ES-I3 (cell line): Measurements from ENCODE around the gene MRS2.
A peak's percentile ranks its signal among the peaks of the same experiment; 100 is the strongest.
"Not testable (repeated sequence)": the region's sequence is repeated elsewhere in the genome, so short reads cannot be mapped to it uniquely, and the experiment has no call there.

Experiments used
- H3K36me3 ChIP-seq: 2 replicates; pipeline ENCODE4 v1.6.1; 2013; ENCODE audit warnings: mild to moderate bottlenecking, low read length, control low read depth, moderate library complexity; ENCODE audit not compliant: insufficient read depth
- H3K4me1 ChIP-seq: 2 replicates; pipeline ENCODE4 v1.6.1; 2013; ENCODE audit warnings: mild to moderate bottlenecking, control low read depth, low read length; ENCODE audit not compliant: insufficient read depth
- H3K9ac ChIP-seq: 2 replicates; pipeline ENCODE4 v1.6.1; 2013; ENCODE audit warnings: low read depth, mild to moderate bottlenecking, low read length, moderate library complexity
- H3K9me3 ChIP-seq: 2 replicates; pipeline ENCODE4 v1.6.1; 2013; ENCODE audit warnings: mild to moderate bottlenecking, low read length, moderate library complexity; ENCODE audit not compliant: control insufficient read depth, insufficient read depth

The MRS2 gene

DNA sequence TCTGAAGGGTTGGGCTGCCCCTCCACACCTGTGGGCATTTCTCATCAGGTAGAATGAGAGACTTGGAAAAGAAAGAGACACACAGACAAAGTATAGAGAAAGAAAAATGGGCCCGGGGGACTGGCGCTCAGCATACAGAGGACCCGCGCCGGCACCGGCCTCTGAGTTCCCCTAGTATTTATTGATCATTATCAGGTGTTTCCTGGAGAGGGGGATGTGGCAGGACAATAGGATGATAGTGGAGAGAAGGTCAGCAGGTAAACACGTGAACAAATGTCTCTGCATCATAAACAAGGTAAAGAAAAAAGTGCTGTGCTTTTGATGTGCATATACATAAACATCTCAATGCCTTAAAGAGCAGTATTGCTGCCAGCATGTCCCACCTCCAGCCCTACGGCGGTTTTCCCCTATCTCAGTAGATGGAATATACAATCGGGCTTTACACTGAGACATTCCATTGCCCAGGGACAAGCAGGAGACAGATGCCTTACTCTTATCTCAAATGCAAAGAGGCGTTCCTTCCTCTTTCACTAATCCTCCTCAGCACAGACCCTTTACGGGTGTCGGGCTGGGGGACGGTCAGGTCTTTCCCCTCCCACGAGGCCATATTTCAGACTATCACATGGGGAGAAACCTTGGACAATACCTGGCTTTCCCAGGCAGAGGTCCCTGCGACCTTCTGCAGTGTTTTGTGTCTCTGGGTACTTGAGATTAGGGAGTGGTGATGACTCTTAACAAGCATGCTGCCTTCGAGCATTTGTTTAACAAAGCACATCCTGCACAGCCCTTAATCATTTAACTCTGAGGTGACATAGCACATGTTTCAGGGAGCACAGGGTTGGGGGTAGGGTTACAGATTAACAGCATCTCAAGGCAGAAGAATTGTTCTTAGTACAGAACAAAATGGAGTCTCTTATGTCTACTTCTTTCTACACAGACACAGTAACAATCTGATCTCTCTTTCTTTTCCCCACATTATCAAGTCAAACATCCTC, 2.4 kb upstream of the MRS2 start:
- Histone ChIP-seq H3K9ac (peak overlapping the region; percentile 29), H3K9me3 (peaks cover 13% of the 10 kb centered on the region; the same call in 1 of the 2 replicates), H3K4me1 (peaks cover 20% of the 10 kb centered on the region)
- not testable (repeated sequence) for H3K36me3 ChIP-seq

DNA sequence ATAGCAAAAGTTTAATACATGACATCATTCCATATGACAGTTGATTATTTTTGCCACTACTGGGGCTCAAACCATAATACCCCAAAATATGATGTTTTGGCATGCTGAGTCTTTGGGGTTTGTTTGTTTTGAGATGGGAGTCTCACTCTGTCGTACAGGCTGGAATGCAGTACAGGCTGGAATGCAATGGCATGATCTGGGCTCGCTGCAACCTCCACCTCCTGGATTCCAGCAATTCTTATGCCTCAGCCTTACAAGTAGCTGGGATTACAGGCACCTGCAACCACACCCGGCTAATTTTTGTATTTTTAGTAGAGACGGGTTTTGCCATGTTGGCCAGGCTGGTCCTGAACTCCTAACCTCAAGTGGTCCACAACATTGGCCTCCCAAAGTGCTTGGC, 1.3 kb upstream of the MRS2 start:
- H3K9ac ChIP-seq = peak overlapping the region; percentile 69
- H3K4me1 ChIP-seq = peaks cover 21% of the 10 kb centered on the region
- H3K36me3 ChIP-seq = peaks cover 5% of the 10 kb centered on the region
- peaks cover 8% of the 10 kb centered on the region; the same call in 1 of the 2 replicates for H3K9me3 ChIP-seq

DNA sequence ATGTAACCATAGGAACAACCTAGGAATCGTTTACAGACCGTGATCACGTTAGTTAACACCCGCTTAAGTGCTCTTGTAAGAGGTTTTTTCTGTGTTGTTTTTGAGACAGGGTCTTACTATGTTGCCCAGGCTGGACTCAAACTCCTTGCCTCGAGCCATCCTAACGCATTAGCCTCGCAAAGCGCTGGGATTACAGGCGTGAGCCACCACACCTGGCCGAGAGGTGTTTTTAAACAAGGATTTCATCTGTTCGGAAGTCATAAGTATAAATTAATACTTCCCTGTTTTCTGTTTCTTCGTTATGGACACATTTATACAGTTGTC, 727 bp downstream of the MRS2 start:
- H3K36me3 ChIP-seq = peaks cover 16% of the 10 kb centered on the region
- H3K9me3 ChIP-seq = no peaks in the 10 kb centered on the region
- peak overlapping the region; percentile 69 for H3K9ac ChIP-seq
- H3K4me1 ChIP-seq = peaks cover 27% of the 10 kb centered on the region

DNA sequence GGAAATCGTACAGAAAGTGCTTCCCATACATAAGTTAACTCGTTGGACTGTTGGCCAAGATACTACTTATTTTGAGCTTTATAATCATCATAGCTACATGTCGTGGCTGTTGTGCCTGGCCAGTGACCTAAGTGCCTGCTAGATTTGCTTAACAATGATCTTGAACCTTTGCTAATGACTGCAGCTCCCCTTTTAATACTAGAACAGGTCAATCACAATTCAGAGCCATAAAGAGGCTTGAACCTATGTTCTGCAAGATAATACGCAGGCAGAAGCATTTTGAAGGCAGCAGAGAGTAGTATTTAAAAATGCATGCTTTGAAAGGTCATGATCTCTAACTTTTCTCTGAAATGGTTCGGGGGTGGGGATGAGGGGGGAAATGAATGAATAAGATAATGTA, 2.5 kb downstream of the MRS2 start:
- H3K9me3 ChIP-seq = no peaks in the 10 kb centered on the region
- H3K36me3 ChIP-seq = peaks cover 26% of the 10 kb centered on the region
- peak overlapping the region; percentile 69; the same call in 1 of the 2 replicates for H3K9ac ChIP-seq
- peaks cover 21% of the 10 kb centered on the region for H3K4me1 ChIP-seq

DNA sequence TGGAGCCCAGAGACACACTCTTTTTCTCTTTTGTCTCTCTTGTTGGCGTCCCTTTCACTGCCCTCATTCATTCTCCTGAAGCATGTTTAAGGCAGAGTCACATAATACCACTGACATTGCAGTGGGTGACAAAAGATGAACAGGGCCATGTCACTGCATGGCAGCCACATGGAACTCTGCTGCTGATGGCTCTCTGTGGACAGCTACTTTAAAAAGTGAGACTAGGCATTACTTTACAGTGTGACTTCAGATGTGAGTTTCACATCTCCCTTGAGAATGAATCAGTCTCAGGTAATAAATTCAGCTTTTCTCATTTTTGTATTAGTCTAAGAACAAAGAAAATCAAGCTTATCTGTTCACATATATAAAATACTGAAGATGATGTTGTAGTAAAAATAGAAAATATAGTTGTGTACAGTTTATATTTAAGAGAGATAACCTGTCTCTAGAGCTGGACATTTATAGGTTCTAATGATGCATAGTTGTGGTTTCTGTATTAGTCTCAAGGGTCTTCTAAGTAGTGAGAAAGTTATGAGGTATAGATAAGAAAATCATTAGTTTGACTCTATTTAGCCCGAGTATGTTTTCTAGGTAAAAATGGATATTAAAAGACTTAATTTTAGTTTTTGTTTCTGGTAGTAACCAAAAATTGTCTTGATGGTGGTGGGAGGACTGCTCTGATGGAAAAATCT, 6.1 kb downstream of the MRS2 start:
- H3K4me1 ChIP-seq = peaks cover 10% of the 10 kb centered on the region
- no peak overlapping the region for H3K9ac ChIP-seq
- H3K9me3 ChIP-seq = no peaks in the 10 kb centered on the region
- peaks cover 45% of the 10 kb centered on the region for H3K36me3 ChIP-seq

DNA sequence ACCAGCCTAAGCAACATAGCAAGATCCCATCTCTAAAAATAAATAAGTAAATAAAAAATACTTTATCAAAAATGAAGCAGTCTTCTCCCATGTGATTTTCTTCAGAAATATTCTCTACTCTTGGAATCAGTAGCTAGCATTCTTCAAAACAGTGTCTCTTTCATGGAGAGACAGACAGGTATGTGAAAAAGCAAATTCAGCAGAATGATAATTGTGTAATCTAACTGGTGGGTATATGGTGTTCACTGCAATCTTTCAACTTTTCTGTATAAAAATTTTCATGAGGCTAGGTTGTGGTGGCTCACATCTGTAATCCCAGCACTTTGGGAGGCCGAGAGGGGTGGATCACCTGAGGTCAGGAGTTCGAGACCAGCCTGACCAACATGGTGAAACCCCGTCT, 7.9 kb downstream of the MRS2 start:
- peaks cover 45% of the 10 kb centered on the region for H3K36me3 ChIP-seq
- peaks cover 6% of the 10 kb centered on the region; the same call in 1 of the 2 replicates for H3K4me1 ChIP-seq
- no peaks in the 10 kb centered on the region for H3K9me3 ChIP-seq
- no peak overlapping the region for H3K9ac ChIP-seq

DNA sequence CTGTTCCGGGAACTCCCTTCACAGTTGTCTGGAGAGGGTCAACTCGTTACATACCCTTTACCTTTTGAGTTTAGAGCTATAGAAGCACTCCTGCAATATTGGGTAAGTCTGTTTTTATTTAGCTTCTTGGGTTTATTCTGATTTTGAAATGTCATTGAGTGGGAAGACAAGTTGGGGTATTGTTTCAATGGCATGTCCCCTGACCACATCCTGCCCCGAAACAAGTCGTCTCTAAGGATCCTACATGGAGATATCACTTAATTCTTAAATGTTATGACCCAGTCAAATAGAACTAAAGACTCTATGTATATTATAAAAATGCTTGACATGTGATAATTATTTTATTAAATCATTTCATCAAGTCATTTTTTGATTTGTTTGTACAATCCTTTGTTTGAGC, 9.6 kb downstream of the MRS2 start:
- H3K9ac ChIP-seq = no peak overlapping the region
- no peaks in the 10 kb centered on the region for H3K9me3 ChIP-seq
- peaks cover 6% of the 10 kb centered on the region; the same call in 1 of the 2 replicates for H3K4me1 ChIP-seq
- H3K36me3 ChIP-seq = peaks cover 58% of the 10 kb centered on the region

DNA sequence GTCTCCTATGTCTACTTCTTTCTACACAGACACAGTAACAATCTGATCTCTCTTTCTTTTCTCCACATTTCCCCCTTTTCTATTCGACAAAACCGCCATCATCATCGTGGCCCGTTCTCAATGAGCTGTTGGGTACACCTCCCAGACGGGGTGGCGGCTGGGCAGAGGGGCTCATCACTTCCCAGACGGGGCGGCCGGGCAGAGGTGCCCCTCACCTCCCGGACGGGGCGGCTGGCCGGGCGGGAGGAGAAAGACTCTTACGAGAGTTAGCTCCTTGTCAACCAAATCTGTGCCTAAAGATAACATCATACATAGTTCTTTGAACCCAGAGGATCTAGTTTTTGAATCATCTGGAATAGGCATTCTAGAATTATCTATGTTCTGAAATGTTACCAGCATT, 11.8 kb downstream of the MRS2 start:
- not testable (repeated sequence) for H3K9me3 ChIP-seq, H3K9ac ChIP-seq, H3K4me1 ChIP-seq
- peaks cover 52% of the 10 kb centered on the region for H3K36me3 ChIP-seq

DNA sequence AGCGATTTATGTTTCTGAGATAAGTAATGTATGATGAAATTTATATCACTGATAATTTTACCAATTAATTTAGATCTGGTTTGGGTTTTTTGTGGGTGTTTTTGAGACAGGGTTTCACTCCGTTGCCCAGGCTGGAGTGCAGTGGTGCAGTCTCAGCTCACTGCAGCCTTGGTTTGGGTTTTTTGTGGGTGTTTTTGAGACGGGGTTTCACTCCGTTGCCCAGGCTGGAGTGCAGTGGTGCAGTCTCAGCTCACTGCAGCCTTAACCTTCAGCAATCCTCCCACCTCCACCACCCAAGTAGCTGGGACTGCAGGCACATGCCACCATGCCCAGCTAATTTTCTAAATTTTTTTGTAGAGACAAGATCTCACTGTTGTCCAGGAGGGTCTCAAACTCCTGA, 13.0 kb downstream of the MRS2 start:
- H3K36me3 ChIP-seq = peaks cover 58% of the 10 kb centered on the region
- H3K9me3 ChIP-seq = no peaks in the 10 kb centered on the region
- H3K4me1 ChIP-seq = no peaks in the 10 kb centered on the region
- no peak overlapping the region for H3K9ac ChIP-seq

DNA sequence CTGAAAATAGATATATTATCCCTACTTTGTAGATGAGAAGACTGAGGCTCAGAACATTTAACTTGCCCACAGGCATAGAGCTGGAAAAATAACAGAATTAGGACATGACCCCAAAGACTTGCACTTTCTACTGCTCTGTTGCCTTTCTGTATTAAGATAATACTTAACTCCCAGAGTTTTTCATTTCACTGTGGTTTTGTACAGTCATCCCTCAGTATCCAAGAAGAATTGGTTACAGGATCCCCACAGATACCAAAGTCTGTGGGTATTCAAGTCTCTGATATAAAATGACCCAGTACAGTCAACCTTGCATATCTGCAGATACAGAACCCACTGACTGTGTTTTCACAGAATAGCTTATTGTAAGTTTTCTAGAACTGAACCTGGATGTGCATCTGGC, 16.8 kb downstream of the MRS2 start:
- Histone ChIP-seq H3K4me1 (no peaks in the 10 kb centered on the region), H3K9ac (no peak overlapping the region), H3K36me3 (peaks cover 58% of the 10 kb centered on the region), H3K9me3 (no peaks in the 10 kb centered on the region)

DNA sequence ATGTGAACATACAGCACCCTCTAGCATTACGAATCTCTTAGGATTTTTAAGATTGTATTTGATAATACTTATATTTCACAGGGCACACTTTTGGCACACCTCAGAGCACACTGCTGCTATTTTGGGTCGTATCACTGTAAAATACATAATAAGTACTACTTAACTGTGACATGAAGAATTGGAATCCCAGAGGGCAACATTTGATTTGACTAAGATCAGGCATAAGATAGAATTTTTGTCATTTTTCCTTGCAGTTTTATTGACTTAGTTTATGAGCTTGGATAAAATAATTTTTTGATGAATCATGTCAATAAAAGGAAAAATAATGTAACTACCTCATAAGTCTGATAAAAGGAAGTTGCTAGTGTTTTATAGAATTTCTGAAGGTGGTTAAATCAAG, 22.4 kb downstream of the MRS2 start:
- no peak overlapping the region for H3K9ac ChIP-seq
- no peaks in the 10 kb centered on the region for H3K9me3 ChIP-seq

DNA sequence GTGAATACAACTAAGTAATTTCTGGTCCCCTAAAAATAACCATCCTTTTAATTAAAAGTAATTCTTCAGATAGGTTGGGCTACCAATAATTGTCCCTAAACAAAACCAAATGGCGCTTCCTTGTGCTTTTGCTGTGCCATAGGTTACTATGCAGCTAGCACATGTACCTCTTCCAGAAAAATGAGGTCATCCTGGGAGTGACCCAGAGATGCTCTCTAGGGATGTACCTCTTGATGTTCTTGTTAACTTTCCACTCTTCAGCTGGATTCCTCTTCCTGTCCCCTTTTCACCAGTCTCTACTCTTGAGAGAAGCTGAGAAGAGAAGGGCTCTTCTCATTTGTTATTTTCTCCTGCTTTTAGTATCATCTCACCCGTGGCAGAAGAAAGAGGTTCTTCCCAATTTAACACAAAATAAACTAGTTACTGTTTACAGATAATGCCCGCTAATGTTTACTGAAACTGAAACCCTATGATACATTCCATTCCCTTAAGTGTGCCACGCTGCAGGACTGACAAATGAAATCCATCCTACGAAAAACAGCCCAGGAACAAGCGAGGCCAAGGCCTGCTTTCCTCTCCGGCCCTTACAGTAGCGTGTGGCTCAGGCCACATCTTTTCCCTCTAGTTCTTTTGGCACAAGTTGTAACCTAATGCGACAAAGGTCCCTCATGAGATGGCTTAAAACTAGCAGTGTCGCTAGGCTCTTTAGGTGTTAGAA, 24.2 kb downstream of the MRS2 start:
- Histone ChIP-seq H3K36me3 (peaks cover 22% of the 10 kb centered on the region), H3K9ac (no peak overlapping the region), H3K4me1 (no peaks in the 10 kb centered on the region)

More for the DNA sequence above, 22.4 kb downstream of the MRS2 start:
- Histone ChIP-seq H3K36me3 (peaks cover 30% of the 10 kb centered on the region), H3K4me1 (no peaks in the 10 kb centered on the region)

DNA sequence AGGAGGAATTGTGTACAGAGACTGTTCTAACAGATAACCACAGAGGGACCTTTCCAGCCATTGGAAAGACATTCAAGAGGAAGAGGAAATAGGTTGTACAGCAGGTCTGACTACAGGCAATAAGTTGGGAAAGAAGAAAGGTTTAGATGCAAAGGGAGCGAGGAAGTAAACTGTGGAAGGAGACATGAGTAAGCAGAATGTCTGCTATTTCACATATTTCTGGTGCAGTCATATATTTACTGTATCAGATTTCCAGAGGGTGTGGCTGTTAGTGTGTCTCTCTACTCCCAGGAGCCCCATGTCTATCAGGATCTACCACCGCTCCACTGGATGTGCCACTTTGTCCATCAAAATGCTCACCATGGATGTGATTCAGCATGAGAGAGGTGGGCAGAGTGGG, 25.9 kb downstream of the MRS2 start:
- Histone ChIP-seq H3K9me3 (no peaks in the 10 kb centered on the region), H3K36me3 (peaks cover 9% of the 10 kb centered on the region), H3K4me1 (no peaks in the 10 kb centered on the region), H3K9ac (no peak overlapping the region)

More for the DNA sequence above, 24.2 kb downstream of the MRS2 start:
- H3K9me3 ChIP-seq = no peaks in the 10 kb centered on the region

DNA sequence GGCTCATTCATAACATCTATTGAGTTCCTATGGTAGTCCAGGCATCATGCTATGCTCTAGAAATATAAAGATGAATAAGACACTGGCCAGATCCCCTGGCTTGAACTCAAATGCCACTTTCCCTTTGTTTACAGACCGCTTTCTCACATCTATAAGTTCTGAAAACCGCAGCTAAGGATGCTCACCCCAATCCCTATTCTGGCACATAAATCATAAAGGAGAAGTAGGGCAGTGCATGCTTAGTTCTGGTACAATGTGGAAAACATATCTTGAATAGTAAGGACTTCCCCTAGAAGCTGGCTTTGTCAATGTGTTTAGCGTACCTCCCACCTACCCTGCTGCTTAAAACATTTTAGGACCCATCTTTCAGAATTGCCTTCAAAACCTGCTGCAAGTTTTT, 26.4 kb downstream of the MRS2 start:
- H3K36me3 ChIP-seq = peaks cover 9% of the 10 kb centered on the region
- H3K9ac ChIP-seq = no peak overlapping the region
- no peaks in the 10 kb centered on the region for H3K4me1 ChIP-seq
- no peaks in the 10 kb centered on the region for H3K9me3 ChIP-seq
